Esophagus squamous epithelium (tissue), 5 donors: ENCODE data around the gene WDR86. TPM values are rescaled to one million over a fixed set of nuclear protein-coding genes. Genes with fewer than 3 reads are reported as not detected.

ENCODE experiments used
- DNase-seq: peaks from one replicate; lab custom pipeline; 2025; lab: John Stamatoyannopoulos, UW
- H3K27ac ChIP-seq, 4 donors: fragments of 200-600 bp; sonication (generic); one replicate each; pipeline ENCODE4 v1.5.1; 2016 to 2019; ENCODE audit warnings: mild to moderate bottlenecking in 1 of 4
- H3K27me3 ChIP-seq, 4 donors: fragments of 200-600 bp; sonication (generic); 1 replicate in 3 of 4; 2 replicates in 1 of 4; pipeline versions ENCODE4 v1.5.1 to v1.6.0; 2017 to 2021; ENCODE audit warnings: antibody characterized with exemption in 1 of 4
- H3K36me3 ChIP-seq, 3 donors: fragments of 200-600 bp; sonication (generic); one replicate each; pipeline ENCODE4 v1.5.1; 2016 to 2019
- H3K4me1 ChIP-seq, 3 donors: fragments of 200-600 bp; sonication (generic); one replicate each; pipeline ENCODE4 v1.5.1; 2017 to 2019
- H3K4me3 ChIP-seq, 4 donors: fragments of 200-600 bp; sonication (generic); 1 replicate in 3 of 4; 2 replicates in 1 of 4; pipeline ENCODE4 v1.5.1; 2016 to 2019; ENCODE audit warnings: mild to moderate bottlenecking in 2 of 4, moderate library complexity in 1 of 4
- H3K9me3 ChIP-seq, 3 donors: fragments of 200-600 bp; sonication (generic); one replicate each; pipeline ENCODE4 v1.5.1; 2016 to 2019
- CTCF ChIP-seq, 6 experiments: fragments of 450-650 bp in 4 of 6; fragments of 200-600 bp in 2 of 6; sonication (generic) in 2 of 6; IDR thresholded peaks; one replicate each; pipeline ENCODE4 v1.5.1; 2016 to 2019; ENCODE audit warnings: antibody characterized with exemption in 6 of 6, mild to moderate bottlenecking in 4 of 6, moderate library complexity in 4 of 6
- POLR2A ChIP-seq, 4 donors: fragments of 450-650 bp; IDR thresholded peaks; one replicate each; pipeline ENCODE4 v1.6.1; 2017; ENCODE audit warnings: antibody characterized with exemption in 4 of 4, mild to moderate bottlenecking in 4 of 4, moderate library complexity in 3 of 4
- WGBS, 2 donors: methylation state at CpG; one replicate each; pipeline ENCODE4 v1.1.5; 2018; 5-methylcytosine and 5-hydroxymethylcytosine counted together
- intact Hi-C: fragments of 100-400 bp; cut with DNase I; formaldehyde crosslinking; loops from one replicate; pipeline ENCODE4 v1.15.0; 2022
- total RNA-seq, 4 donors: library from RNA; depleted of rRNA; stranded (reverse); fragments of >200 nt; gene quantifications; one replicate each; pipeline ENCODE4 v1.1.0, GENCODE V29; 2016
- donor health status: DM: yes; HTN: yes; CAD: no.

The WDR86 gene
- total RNA-seq, 4 donors from 2014 or later: 0.53 to 4.6 (median 1.5) TPM

- no peak overlapping the region for H3K27ac ChIP-seq
- intact Hi-C loops: no loop called here
- H3K4me3 ChIP-seq: no peak overlapping the region
- H3K36me3 ChIP-seq: peaks cover 12 to 97% (median 27%) of the 10 kb centered on the region in 3 donors
- no peak for TF ChIP-seq CTCF (IDR thresholded peaks at IDR 0.05)
- H3K27me3 ChIP-seq: no peaks in the 10 kb centered on the region
- no peaks in the 10 kb centered on the region for H3K4me1 ChIP-seq
- WGBS, 2 donors: 72 to 87% methylated on average over 6 to 12 of the region's 13 CpGs
- DNase-seq: no peak
- no peaks in the 10 kb centered on the region for H3K9me3 ChIP-seq
Measured at GRCh38 chr7:151373599-151373998, 36.2 kb downstream of the WDR86 start.

- Histone ChIP-seq H3K27ac (no peak overlapping the region), H3K4me1 (peaks cover 0 to 8% (median 3%) of the 10 kb centered on the region in 3 donors), H3K9me3 (no peaks in the 10 kb centered on the region), H3K36me3 (peaks cover 12 to 92% (median 27%) of the 10 kb centered on the region in 3 donors), H3K4me3 (no peak overlapping the region), H3K27me3 (no peaks in the 10 kb centered on the region)
- no peak for DNase-seq
- intact Hi-C loops: no loop called here
- no peak for TF ChIP-seq POLR2A (IDR thresholded peaks at IDR 0.05)
- no peak for TF ChIP-seq CTCF (IDR thresholded peaks at IDR 0.05)
- WGBS, 2 donors: 95% methylated on average over 7 to 10 of the region's 10 CpGs
Measured at GRCh38 chr7:151372612-151373265, 37.1 kb downstream of the WDR86 start.

- WGBS, 2 donors: 100% methylated on average over 1 to 2 of the region's 2 CpGs
- Histone ChIP-seq H3K9me3 (no peaks in the 10 kb centered on the region), H3K4me3 (no peak overlapping the region), H3K27ac (no peak overlapping the region), H3K36me3 (peaks cover 6 to 77% (median 21%) of the 10 kb centered on the region in 3 donors), H3K4me1 (peaks cover 0 to 18% (median 3%) of the 10 kb centered on the region in 3 donors), H3K27me3 (no peaks in the 10 kb centered on the region)
- intact Hi-C loops: no loop called here
- no peak for TF ChIP-seq POLR2A (IDR thresholded peaks at IDR 0.05)
- no peak for TF ChIP-seq CTCF (IDR thresholded peaks at IDR 0.05)
- DNase-seq: no peak
Measured at GRCh38 chr7:151371266-151371665, 38.6 kb downstream of the WDR86 start.

- intact Hi-C loops: loop anchor here (2.0 to 10.0 kb wide), 2 partner anchors 81 to 387 kb away; no protein-coding TSS in a partner anchor
- peak overlapping the region in 1 of 4 donors; percentile 60 for H3K27ac ChIP-seq
Measured at GRCh38 chr7:151368136-151368571, 41.7 kb downstream of the WDR86 start.

More at GRCh38 chr7:151368136-151368571, 41.7 kb downstream of the WDR86 start:
- H3K4me1 ChIP-seq: peaks cover 0 to 21% (median 3%) of the 10 kb centered on the region in 3 donors
- no peaks in the 10 kb centered on the region for H3K27me3 ChIP-seq
- TF ChIP-seq POLR2A (IDR thresholded peaks at IDR 0.05) (no peak), CTCF (IDR thresholded peaks at IDR 0.05) (peak; percentile 87 to 95 (median 92))
- WGBS, 2 donors: 8 to 10% methylated on average over 11 of the region's 11 CpGs
- peaks cover 0 to 63% (median 10%) of the 10 kb centered on the region in 3 donors for H3K36me3 ChIP-seq
- H3K9me3 ChIP-seq: no peaks in the 10 kb centered on the region
- no peak overlapping the region for H3K4me3 ChIP-seq
- no peak for DNase-seq
